Measurements from ENCODE around the gene HS1BP3. TPM values are rescaled to one million over a fixed set of nuclear protein-coding genes. Genes with fewer than 3 reads are reported as not detected.

Gene HS1BP3
- total RNA-seq, 2 experiments from 2014 or later = 7.9 to 9.0 TPM

DNA sequence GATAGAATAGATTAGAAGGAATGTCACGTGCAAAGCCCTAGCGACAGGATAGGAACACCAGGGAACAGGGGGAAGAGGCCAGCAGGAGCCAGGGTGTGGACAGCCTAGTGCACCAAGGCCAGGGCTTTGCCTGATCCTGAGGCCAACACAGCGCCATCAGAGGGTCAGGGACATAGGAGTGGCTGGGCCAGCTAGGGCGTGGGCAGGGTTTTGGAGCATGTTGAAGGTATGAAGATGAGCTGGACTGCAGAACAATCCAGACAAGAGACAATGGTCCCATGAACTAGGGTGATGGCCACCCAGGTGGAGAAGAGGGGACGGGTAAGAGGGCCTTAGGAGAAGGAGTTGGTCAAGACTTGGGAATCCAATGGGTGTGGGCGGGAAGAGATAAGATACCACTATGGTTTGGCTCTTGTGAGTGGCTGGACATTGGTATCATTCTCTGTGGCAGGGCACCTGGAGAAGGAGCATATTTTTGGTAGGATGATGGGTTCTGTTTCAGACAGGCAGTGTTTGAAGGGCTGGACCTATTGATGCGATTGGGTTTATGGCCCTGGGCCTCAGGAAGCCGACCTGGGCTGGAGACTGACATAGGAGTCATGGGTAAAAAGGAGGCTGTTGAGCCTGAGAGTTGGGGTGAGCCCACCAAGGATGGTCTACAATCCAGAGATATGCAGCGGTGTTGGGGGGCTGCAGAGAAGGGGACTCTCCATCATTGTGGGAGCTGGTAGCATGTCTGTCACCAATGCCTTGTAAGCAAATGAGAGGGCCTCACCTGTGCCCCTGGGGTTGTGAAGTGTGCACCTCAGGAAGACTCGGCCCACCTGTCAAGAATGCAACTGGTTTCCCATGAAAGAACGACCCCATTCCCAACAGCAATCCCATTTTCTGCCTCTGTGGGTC lies 2.0 kb upstream of the HS1BP3 start:
- CTCF ChIA-PET = interaction anchor here (0.9 kb wide), 1 partner anchor 231 kb away, joined by 4 read pairs; no protein-coding TSS in a partner anchor
- POLR2A ChIA-PET = no interaction called here

DNA sequence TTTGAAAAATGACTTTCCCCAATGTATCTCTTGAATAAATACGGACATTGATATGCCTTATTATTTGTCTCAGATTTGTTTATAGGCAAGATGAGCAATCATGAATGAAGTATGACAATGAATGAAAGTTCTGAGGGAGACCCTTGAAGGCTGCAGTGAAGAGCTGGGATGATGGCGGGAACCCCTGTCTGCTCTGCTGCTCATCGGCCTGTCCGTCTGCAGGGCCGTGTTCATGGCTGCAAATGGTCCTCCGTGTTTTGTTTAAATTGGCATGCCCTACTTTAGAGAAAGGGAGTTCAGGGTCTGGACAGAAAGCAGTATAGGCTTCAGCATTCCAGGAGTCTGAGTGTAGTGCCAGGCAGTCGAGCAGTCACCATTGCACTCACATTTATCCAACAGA lies 1.2 kb upstream of the HS1BP3 start:
- CTCF ChIA-PET = interaction anchor here (0.9 to 3.7 kb wide), 8 partner anchors 9 to 231 kb away, joined by 3 to 24 read pairs (median 14); partner anchors contain the start of gene RHOB
- POLR2A ChIA-PET = interaction anchor here (1.7 to 2.5 kb wide), 2 partner anchors 9 to 205 kb away, joined by 8 to 40 read pairs; partner anchors contain the start of gene RHOB

- CTCF ChIA-PET = interaction anchor here (0.6 to 3.7 kb wide), 18 partner anchors 10 to 354 kb away, joined by 3 to 24 read pairs (median 6); partner anchors contain the start of gene RHOB
- POLR2A ChIA-PET = interaction anchor here (1.7 to 2.5 kb wide), 2 partner anchors 9 to 205 kb away, joined by 8 to 40 read pairs; partner anchors contain the start of gene RHOB
These were observed 817 bp upstream of the HS1BP3 start for GRCh38 chr2:20651731-20652099.

DNA sequence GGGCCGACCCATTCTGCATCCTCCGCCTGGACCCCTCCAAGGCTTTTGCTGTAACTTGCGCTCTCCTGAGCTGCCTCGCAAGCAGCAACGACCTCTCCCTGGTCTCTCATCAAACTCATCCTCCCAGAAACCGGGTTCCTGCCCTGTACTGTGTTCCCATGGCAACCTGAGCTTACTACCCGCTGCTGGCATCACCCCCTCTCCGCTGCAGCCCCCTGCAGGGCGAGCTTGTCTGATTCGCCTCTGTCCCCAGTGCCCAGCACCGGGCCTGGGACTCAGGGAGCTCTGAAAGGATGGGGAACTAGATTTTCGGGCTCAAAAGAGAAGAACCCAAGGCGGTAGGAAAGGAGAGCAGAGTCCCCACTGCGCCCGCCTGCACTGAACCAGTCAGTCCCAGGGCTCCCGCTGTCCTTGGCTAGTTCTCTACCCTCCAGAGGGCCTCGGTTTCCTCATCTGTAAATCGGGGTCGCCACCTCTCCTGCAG lies 463 bp downstream of the HS1BP3 start:
- CTCF ChIA-PET = interaction anchor here (0.5 to 3.7 kb wide), 13 partner anchors 8 to 243 kb away, joined by 3 to 24 read pairs (median 9); partner anchors contain the start of gene RHOB

DNA sequence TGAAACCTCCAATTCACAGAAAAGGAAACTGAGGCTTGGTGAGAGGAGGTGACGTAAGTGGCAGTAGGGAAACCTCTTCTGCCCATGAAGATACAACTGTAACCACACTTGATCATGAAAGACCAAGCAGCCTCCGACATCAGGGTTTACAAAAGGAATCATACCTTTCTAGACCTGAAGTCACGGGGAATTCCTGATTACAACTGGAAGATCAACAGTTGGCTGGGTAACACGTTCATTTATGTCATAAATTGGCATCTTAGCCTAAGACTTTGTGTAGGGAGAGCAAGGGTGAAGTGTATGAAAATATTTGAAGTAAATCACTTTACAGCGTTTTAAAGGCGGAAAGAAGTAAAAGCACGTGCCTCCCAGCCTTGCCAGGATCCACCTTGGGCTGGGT lies 922 bp downstream of the HS1BP3 start:
- POLR2A ChIA-PET = interaction anchor here (2.5 kb wide), 1 partner anchor 203 kb away, joined by 40 read pairs; the partner anchor contains the start of gene RHOB
- CTCF ChIA-PET = interaction anchor here (0.5 to 3.7 kb wide), 9 partner anchors 8 to 239 kb away, joined by 3 to 24 read pairs (median 15); partner anchors contain the start of gene RHOB

More for the DNA sequence above, 463 bp downstream of the HS1BP3 start:
- POLR2A ChIA-PET = interaction anchor here (1.7 to 2.5 kb wide), 2 partner anchors 11 to 203 kb away, joined by 8 to 40 read pairs; partner anchors contain the start of gene RHOB

GRCh38 chr2:20649576-20649975 lies 1.3 kb downstream of the HS1BP3 start:
- ChIA-PET CTCF (interaction anchor here (1.3 to 3.7 kb wide), 4 partner anchors 12 to 239 kb away, joined by 4 to 24 read pairs (median 15); no protein-coding TSS in a partner anchor), POLR2A (interaction anchor here (2.5 kb wide), 1 partner anchor 203 kb away, joined by 40 read pairs; the partner anchor contains the start of gene RHOB)

DNA sequence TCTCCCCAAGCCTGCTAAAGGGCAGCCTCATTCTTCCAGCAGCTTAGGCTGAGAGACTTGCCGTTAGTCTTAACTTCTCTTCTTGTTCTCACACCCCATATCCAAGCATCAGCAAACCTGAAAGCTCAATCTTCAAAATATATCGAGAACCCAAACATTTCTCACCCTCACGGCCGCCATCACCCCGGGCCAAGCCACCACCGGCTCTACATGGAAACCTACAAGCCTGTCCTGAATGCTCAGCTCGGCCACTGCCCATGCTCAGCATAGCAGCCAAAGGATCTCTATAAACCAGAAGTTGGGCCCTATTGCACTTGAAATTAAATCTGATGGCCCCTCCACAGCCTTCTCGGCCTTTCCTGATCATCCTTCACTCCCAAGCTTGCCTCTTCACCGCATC lies 2.1 kb downstream of the HS1BP3 start:
- ChIA-PET CTCF (interaction anchor here (0.8 to 3.7 kb wide), 6 partner anchors 12 to 238 kb away, joined by 3 to 24 read pairs (median 8); partner anchors contain the start of gene RHOB), POLR2A (no interaction called here)

DNA sequence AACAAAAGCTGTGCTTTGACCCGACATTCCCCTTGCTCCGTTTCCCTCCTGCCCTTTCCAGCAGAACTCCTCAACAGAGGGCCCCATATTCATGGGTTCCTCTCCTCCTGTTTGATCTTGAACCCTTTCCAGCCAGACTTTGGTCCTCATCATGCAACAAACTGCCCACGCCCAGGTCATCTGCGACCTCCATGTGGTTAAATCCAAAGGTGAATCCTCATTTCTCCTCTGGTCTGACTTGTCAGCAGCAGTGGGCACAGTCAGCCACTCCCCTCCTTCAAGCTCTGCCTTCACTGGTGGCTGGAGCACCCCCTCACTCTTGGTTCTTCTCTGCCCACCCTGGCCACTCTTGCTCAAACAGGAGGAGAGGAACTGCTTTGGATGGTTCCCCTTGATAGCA lies 2.7 kb downstream of the HS1BP3 start:
- CTCF ChIA-PET = interaction anchor here (0.5 to 3.7 kb wide), 4 partner anchors 12 to 207 kb away, joined by 3 to 13 read pairs (median 3); partner anchors contain the start of gene RHOB
- POLR2A ChIA-PET = no interaction called here

GRCh38 chr2:20647738-20648137 lies 3.2 kb downstream of the HS1BP3 start:
- ChIA-PET CTCF (interaction anchor here (0.9 to 1.0 kb wide), 2 partner anchors 51 to 201 kb away, joined by 3 read pairs; partner anchors contain the start of gene RHOB), POLR2A (no interaction called here)

- ChIA-PET POLR2A (no interaction called here), CTCF (interaction anchor here (0.9 to 1.0 kb wide), 2 partner anchors 14 to 51 kb away, joined by 3 read pairs; no protein-coding TSS in a partner anchor)
These were observed 3.7 kb downstream of the HS1BP3 start for GRCh38 chr2:20647211-20647610.

- CTCF ChIA-PET = interaction anchor here (1.0 kb wide), 1 partner anchor 15 kb away, joined by 3 read pairs; no protein-coding TSS in a partner anchor
- POLR2A ChIA-PET = no interaction called here
These were observed 4.5 kb downstream of the HS1BP3 start for GRCh38 chr2:20646446-20646845.

DNA sequence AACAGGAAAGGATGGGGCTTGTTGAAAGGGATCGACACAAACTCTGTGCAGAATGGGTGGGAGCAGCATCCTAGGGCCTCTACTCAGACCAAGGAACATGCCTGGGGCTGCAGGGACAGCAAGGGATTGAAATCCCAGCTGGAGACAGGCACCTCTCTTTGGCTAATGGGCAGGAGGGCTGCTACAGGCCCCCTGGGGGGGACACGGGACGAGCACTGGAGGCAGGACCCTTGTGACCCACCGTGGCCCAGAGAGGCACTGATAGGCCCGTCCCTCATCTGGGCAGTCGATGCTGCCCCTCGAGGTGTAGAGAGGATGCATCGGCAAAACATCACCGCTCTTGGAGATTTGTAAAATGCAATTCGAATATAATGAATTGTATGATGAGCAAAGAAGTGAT lies 5.1 kb downstream of the HS1BP3 start:
- POLR2A ChIA-PET = no interaction called here
- CTCF ChIA-PET = no interaction called here

GRCh38 chr2:20645301-20645701 lies 5.6 kb downstream of the HS1BP3 start:
- ChIA-PET CTCF (no interaction called here), POLR2A (no interaction called here)

- POLR2A ChIA-PET = no interaction called here
- CTCF ChIA-PET = interaction anchor here (0.5 to 4.5 kb wide), 8 partner anchors 34 to 283 kb away, joined by 3 to 49 read pairs (median 4); no protein-coding TSS in a partner anchor
These were observed 7.1 kb downstream of the HS1BP3 start for GRCh38 chr2:20643826-20644225.

- POLR2A ChIA-PET = interaction anchor here (0.9 to 1.3 kb wide), 2 partner anchors 196 to 219 kb away, joined by 3 to 9 read pairs; partner anchors contain the start of gene RHOB
- CTCF ChIA-PET = interaction anchor here (0.9 to 4.5 kb wide), 16 partner anchors 8 to 400 kb away, joined by 3 to 49 read pairs (median 4); partner anchors contain the start of genes HS1BP3 and RHOB
These were observed 7.8 kb downstream of the HS1BP3 start for GRCh38 chr2:20643060-20643459.

DNA sequence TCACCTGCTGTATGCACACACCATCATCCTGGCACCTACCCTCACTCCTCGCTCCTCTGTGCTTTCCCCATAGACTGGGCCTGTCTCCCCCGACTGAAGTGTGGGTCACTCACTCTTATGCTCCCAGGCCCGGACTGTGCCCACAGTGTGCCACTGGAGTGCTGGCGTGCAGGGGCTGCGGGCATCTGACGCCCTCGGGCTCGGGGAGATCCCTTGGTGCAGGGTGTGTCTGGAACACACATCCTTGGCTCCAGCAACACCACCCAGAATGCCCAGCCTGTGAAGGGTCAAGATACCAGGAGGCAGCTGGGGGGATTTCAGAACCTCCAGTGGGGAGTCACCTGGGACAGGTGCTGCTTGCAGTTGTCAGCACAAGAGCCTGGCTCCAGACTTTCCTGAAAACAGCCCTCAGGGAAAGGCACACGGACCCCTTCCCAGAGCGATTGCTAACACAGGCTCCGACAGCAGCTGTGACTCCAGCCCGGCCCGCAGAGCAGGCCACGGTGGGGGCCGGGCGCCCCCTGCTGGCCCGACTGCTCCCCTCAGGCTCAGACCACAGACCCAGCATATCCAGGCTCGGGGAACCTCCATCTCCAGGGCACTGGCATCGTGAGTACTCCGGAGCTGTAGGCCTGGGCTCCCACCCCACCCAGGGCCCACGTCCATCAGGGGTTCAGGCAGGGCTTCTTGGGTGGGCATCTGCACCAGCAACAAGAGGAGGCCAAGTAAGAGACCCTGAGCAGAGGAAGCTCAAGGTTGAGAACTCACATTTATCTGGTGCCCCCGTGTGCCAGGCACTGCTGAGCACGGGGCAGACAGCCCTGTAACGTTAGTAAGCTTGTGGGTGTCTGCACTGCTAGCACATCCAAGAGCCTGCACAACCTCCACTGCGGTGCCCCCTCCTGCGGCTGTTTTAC lies 8.6 kb downstream of the HS1BP3 start:
- CTCF ChIA-PET = interaction anchor here (0.5 to 4.5 kb wide), 28 partner anchors 9 to 400 kb away, joined by 3 to 49 read pairs (median 4); partner anchors contain the start of genes HS1BP3 and RHOB
- POLR2A ChIA-PET = interaction anchor here (0.9 to 1.3 kb wide), 2 partner anchors 196 to 218 kb away, joined by 3 to 9 read pairs; partner anchors contain the start of gene RHOB

- ChIA-PET CTCF (interaction anchor here (0.7 to 4.5 kb wide), 15 partner anchors 10 to 288 kb away, joined by 3 to 49 read pairs (median 4); partner anchors contain the start of genes HS1BP3 and RHOB), POLR2A (no interaction called here)
These were observed 9.5 kb downstream of the HS1BP3 start for GRCh38 chr2:20641123-20641985.

Measured in activated CD8-positive, alpha-beta memory T cell treated with anti-CD3 and anti-CD28 coated beads for 36 hours (primary cell).